GM12864 (cell line): Measurements from ENCODE around the gene ZFAND6.
A peak's percentile ranks its signal among the peaks of the same experiment; 100 is the strongest.
"Not testable (repeated sequence)": the region's sequence is repeated elsewhere in the genome, so short reads cannot be mapped to it uniquely, and the experiment has no call there.

ENCODE experiments used
- DNase-seq: peaks from one replicate; pipeline ENCODE4 v3.0.0-alpha.2; 2011; ENCODE audit warnings: low read depth
- H3K4me3 ChIP-seq: 2 replicates; pipeline ENCODE4 v1.5.1; 2011; ENCODE audit warnings: mild to moderate bottlenecking, low read depth, low read length, control low read depth
- TF ChIP-seq, protein P1 (sequence below): IDR thresholded peaks from 2 replicates; pipeline ENCODE4 v1.5.1; 2011; ENCODE audit warnings: low read depth, mild to moderate bottlenecking, moderate library complexity, low read length, control low read depth, inconsistent platforms; ENCODE audit errors: missing control alignments

The ZFAND6 gene

DNA sequence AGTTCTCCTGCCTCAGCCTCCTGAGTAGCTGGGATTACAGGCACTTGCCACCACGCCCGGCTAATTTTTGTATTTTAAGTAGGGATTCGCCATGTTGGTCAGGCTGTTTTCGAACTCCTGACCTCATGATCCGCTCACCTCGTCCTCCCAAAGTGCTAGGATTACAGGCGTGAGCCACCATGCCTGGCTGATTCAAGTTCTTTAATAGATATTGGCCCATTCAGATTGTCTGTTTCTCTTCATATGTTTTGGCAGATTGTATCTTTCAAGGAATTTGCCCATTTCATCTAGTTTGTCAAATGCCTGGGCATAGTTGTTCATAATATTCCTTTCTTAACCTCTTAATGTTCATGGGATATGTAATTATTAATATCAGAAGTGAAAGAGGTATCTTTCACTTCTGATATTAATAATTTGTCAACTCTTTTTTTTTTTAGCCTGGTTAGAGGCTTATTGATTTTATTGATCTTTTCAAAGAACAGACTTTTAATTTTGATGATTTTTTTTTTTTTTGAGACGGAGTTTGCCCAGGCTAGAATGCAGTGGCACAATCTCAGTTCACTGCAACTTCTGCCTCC is 40.2 kb upstream of the ZFAND6 start:
- TF ChIP-seq, protein P1, sequence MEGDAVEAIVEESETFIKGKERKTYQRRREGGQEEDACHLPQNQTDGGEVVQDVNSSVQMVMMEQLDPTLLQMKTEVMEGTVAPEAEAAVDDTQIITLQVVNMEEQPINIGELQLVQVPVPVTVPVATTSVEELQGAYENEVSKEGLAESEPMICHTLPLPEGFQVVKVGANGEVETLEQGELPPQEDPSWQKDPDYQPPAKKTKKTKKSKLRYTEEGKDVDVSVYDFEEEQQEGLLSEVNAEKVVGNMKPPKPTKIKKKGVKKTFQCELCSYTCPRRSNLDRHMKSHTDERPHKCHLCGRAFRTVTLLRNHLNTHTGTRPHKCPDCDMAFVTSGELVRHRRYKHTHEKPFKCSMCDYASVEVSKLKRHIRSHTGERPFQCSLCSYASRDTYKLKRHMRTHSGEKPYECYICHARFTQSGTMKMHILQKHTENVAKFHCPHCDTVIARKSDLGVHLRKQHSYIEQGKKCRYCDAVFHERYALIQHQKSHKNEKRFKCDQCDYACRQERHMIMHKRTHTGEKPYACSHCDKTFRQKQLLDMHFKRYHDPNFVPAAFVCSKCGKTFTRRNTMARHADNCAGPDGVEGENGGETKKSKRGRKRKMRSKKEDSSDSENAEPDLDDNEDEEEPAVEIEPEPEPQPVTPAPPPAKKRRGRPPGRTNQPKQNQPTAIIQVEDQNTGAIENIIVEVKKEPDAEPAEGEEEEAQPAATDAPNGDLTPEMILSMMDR, result no peak
- peak overlapping the region; percentile 57 for H3K4me3 ChIP-seq
- DNase-seq, result no peak

- H3K4me3 ChIP-seq, result peak overlapping the region; percentile 27; the same call in 1 of the 2 replicates
- not testable (repeated sequence) for DNase-seq
Observed at GRCh38 chr15:80020149-80020548, 39.3 kb upstream of the ZFAND6 start.

DNA sequence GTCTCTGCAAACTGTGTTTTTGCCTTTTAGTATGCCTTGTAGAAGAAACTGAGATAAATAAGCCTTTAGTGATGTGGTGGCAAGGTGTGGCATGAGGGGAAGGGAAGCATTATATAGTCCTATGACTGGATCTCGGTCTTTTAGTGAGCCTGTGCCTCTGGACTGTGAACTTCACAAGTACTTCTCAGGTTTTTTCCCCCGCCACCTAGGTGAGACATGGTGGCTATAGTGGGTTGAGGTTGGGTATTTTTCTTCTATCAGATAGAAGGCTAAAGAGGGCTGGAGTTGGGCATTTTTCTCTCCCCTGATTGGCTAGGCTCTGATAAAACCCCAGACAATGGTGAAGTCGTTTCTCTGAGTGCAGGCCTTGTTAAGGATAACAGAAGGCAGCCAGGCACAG is 38.7 kb upstream of the ZFAND6 start:
- H3K4me3 ChIP-seq, result no peak overlapping the region
- TF ChIP-seq, protein P1, result no peak
- DNase-seq, result no peak

GRCh38 chr15:80026310-80026709 is 33.2 kb upstream of the ZFAND6 start:
- TF ChIP-seq, protein P1, result no peak
- no peak overlapping the region for H3K4me3 ChIP-seq
- DNase-seq, result no peak

DNA sequence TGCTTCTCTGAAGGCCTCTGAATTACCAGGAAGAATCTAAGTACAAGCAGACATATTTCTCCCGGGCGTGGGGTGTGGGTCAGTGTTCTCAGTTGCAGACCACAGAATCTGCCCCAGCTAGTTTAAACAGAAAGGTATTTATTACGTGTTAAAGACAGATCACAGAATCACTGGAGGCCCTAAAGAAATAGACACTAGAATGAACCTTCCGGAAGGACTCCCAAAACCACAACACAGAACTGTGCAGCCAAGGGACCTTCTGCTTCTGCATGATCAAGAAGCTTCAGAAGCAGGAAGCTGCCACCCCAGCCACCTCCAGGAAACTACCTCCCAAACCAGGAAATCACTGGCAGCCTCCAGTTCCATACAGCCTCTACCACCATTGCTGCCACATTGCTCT is 32.7 kb upstream of the ZFAND6 start:
- TF ChIP-seq, protein P1, result no peak
- no peak for DNase-seq
- no peak overlapping the region for H3K4me3 ChIP-seq

- H3K4me3 ChIP-seq, result no peak overlapping the region
- TF ChIP-seq, protein P1, result no peak
- no peak for DNase-seq
Observed at GRCh38 chr15:80028937-80029336, 30.5 kb upstream of the ZFAND6 start.

- no peak for DNase-seq
- H3K4me3 ChIP-seq, result no peak overlapping the region
- TF ChIP-seq, protein P1, result no peak
Observed at GRCh38 chr15:80031841-80032240, 27.6 kb upstream of the ZFAND6 start.
